HepG2 (cell line): Measurements from ENCODE around the gene WSCD2. TPM values are rescaled to one million over a fixed set of nuclear protein-coding genes. Genes with fewer than 3 reads are reported as not detected.
"Not testable (repeated sequence)": the region's sequence is repeated elsewhere in the genome, so short reads cannot be mapped to it uniquely, and the experiment has no call there.

ENCODE experiments used
- ATAC-seq: fragments of 200-7000 bp; cut with Tn5 transposase; 3 replicates; pipeline ENCODE4 v1.9.1; 2020; ENCODE audit warnings: mild to moderate bottlenecking, moderate library complexity
- BruUV-seq: library from RNA; stranded (reverse); fragments of 400-500 nt; replicated peaks from 2 replicates; lab custom pipeline; 2021; lab: Mats Ljungman, UMichigan
- CTCF ChIA-PET: fragments of 300-600 bp; formaldehyde crosslinking; extraction: SDS; loops from one replicate; lab custom pipeline; 2021; ENCODE audit warnings: low total read pairs, inconsistent platforms, low intra/inter-chr PET ratio; lab: Yijun Ruan, JAX
- POLR2A ChIA-PET: fragments of 350-600 bp; sonication (Branson Sonifier 250); formaldehyde crosslinking; loops from one replicate; lab custom pipeline; 2020; ENCODE audit warnings: antibody characterized with exemption, inconsistent platforms; lab: Yijun Ruan, JAX
- DNase-seq: peaks from one replicate; pipeline ENCODE4 v3.0.0-alpha.2; 2015; ENCODE audit warnings: low spot score
- FAIRE-seq: peaks from 3 replicates; lab custom pipeline; 2011; peaks lifted over from hg19 to GRCh38; lab: Jason Lieb, UNC
- H2AFZ ChIP-seq: one replicate; pipeline ENCODE4 v1.6.1; 2011; ENCODE audit warnings: low read length, inconsistent platforms
- H3K27ac ChIP-seq: fragments of 300-600 bp; 3 replicates; pipeline ENCODE4 v1.8.0; 2011; ENCODE audit warnings: mixed run types, mild to moderate bottlenecking, mixed read lengths, low read length, inconsistent platforms; ENCODE audit not compliant: insufficient read depth; ENCODE audit errors: extremely low read length
- H3K27me3 ChIP-seq, 2 experiments: fragments of 200-600 bp in 1 of 2; 2 replicates in 1 of 2; 3 replicates in 1 of 2; pipeline versions ENCODE4 v1.6.0 to v1.8.0; 2011; ENCODE audit warnings: low read length in 2 of 2, mild to moderate bottlenecking in 2 of 2, moderate library complexity in 2 of 2, inconsistent platforms in 1 of 2; ENCODE audit not compliant: insufficient read depth in 2 of 2, control insufficient read depth in 1 of 2
- H3K36me3 ChIP-seq, 2 experiments: fragments of 200-600 bp in 1 of 2; replicated peaks in 1 of 2; 2 replicates in 1 of 2; 3 replicates in 1 of 2; pipeline versions ENCODE4 v1.5.1 to v1.8.0; 2011; ENCODE audit warnings: low read length in 2 of 2, inconsistent platforms in 1 of 2; ENCODE audit not compliant: insufficient read depth in 2 of 2, control insufficient read depth in 1 of 2
- H3K4me1 ChIP-seq: 2 replicates; pipeline ENCODE4 v1.5.1; 2012; ENCODE audit warnings: low read length, inconsistent platforms; ENCODE audit not compliant: insufficient read depth
- H3K4me2 ChIP-seq: 2 replicates; pipeline ENCODE4 v1.6.0; 2011; ENCODE audit warnings: low read depth, low read length, inconsistent platforms
- H3K4me3 ChIP-seq, 3 experiments: fragments of 200-600 bp in 1 of 3; sonication (generic), shearing (Covaris generic) in 1 of 3; replicated peaks in 1 of 3; 2 replicates each; pipeline ENCODE4 v1.5.1; 2011 to 2016; ENCODE audit warnings: low read length in 3 of 3, inconsistent platforms in 2 of 3, low read depth in 2 of 3, mild to moderate bottlenecking in 2 of 3, control low read depth in 1 of 3, mixed read lengths in 1 of 3; ENCODE audit not compliant: insufficient read depth in 1 of 3
- H3K79me2 ChIP-seq: one replicate; pipeline ENCODE4 v1.6.1; 2011; ENCODE audit warnings: low read length, inconsistent platforms; ENCODE audit not compliant: insufficient read depth
- H3K9ac ChIP-seq: 2 replicates; pipeline ENCODE4 v1.6.0; 2011; ENCODE audit warnings: mild to moderate bottlenecking, low read depth, low read length, inconsistent platforms; ENCODE audit not compliant: insufficient read depth
- H3K9me3 ChIP-seq: 2 replicates; pipeline ENCODE4 v1.5.1; 2012; ENCODE audit warnings: mild to moderate bottlenecking, low read length
- H4K20me1 ChIP-seq: 2 replicates; pipeline ENCODE4 v1.6.0; 2011; ENCODE audit warnings: inconsistent platforms, mild to moderate bottlenecking, low read length, moderate library complexity; ENCODE audit not compliant: insufficient read depth
- TAF1 ChIP-seq: sonication (generic); formaldehyde crosslinking; IDR thresholded peaks from 2 replicates; pipeline ENCODE4 v1.4.0; 2020; ENCODE audit warnings: missing genetic modification reagents
- ZBED4 ChIP-seq: sonication (generic); formaldehyde crosslinking; IDR thresholded peaks from 2 replicates; pipeline ENCODE4 v1.4.0; 2020; ENCODE audit warnings: missing genetic modification reagents, borderline replicate concordance
- ZNF20 ChIP-seq: sonication (generic); formaldehyde crosslinking; IDR thresholded peaks from 2 replicates; pipeline ENCODE4 v1.4.0; 2020; ENCODE audit warnings: mild to moderate bottlenecking, moderate library complexity, missing genetic modification reagents
- ZNF564 ChIP-seq: sonication (generic); formaldehyde crosslinking; IDR thresholded peaks from 2 replicates; pipeline ENCODE4 v1.8.1; 2023; ENCODE audit warnings: mild to moderate bottlenecking, missing genetic modification reagents
- ZNF670 ChIP-seq: sonication (generic); formaldehyde crosslinking; IDR thresholded peaks from 2 replicates; pipeline ENCODE4 v1.8.0; 2022; ENCODE audit warnings: mild to moderate bottlenecking, missing genetic modification reagents, borderline replicate concordance
- WGBS: methylation state at CpG from one replicate; pipeline ENCODE4 v1.1.6; 2017; ENCODE audit warnings: low lambda C conversion rate; 5-methylcytosine and 5-hydroxymethylcytosine counted together
- in situ Hi-C: cut with HindIII; loops from 2 replicates; pipeline ENCODE4 v1.10.0; 2017; ENCODE audit warnings: low pct_unique_long_range_greater_than_20kb; ENCODE audit not compliant: extremely low pct_ligation_motif_present
- intact Hi-C: fragments of 100-400 bp; cut with micrococcal nuclease; formaldehyde crosslinking; loops from one replicate; pipeline ENCODE4 v1.10.0; 2022; ENCODE audit not compliant: unreplicated experiment
- polyA plus RNA-seq, 8 experiments: library from polyadenylated mRNA; depleted of rRNA in 3 of 8; stranded (reverse) in 7 of 8; unstranded in 1 of 8; fragments of >200 nt; fragmentation: Illumina TruSeq in 4 of 8; extraction: Trizol in 4 of 8; gene quantifications; 2 replicates each; pipeline versions ENCODE4 v1.2.1 to v1.2.3, GENCODE V29; 2011 to 2016; ENCODE audit warnings: low read depth in 4 of 8, missing spikeins in 1 of 8, mixed read lengths in 1 of 8; ENCODE audit not compliant: insufficient read depth in 1 of 8
- total RNA-seq, 5 experiments: library from RNA; depleted of rRNA; stranded (reverse); fragments of >200 nt; fragmentation: Illumina TruSeq; extraction: Trizol; gene quantifications; 2 replicates each; pipeline ENCODE4 v1.2.3, GENCODE V29; 2016; ENCODE audit warnings: low read depth in 1 of 5
- TF ChIP-seq, protein P1 (sequence below): sonication (generic); formaldehyde crosslinking; IDR thresholded peaks from 2 replicates; pipeline ENCODE4 v1.5.0; 2020; ENCODE audit warnings: missing genetic modification reagents
- TF ChIP-seq, protein P2 (sequence below): IDR thresholded peaks from 2 replicates; pipeline ENCODE4 v1.6.1; 2012; ENCODE audit warnings: low read length, improper control_type of control experiment

Gene WSCD2
- total and polyA plus RNA-seq, 2 of the 13 experiments (the other 11 are each of a cell fraction or from before 2014, with no cell fraction given) = not detected

DNA sequence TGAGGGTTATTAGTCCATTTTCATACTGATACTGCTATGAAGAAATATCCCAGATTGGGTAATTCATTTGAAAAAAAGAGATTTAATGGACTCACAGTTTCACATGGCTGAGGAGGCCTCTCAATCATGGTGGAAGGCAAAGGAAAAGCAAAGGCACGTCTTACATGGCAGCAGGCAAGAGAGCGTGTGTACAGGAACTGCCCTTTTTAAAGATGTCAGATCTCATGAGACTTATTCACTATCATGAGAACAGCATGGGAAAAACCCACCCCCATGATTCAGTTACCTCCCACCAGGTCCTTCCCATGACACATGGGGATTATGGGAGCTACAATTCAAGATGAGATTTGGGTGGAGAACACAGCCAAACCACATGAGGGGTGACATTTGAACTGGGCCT, 96.0 kb downstream of the WSCD2 start:
- FAIRE-seq, in situ Hi-C loops, H3K4me2 ChIP-seq, H4K20me1 ChIP-seq, H3K36me3 ChIP-seq, POLR2A ChIA-PET, H3K4me1 ChIP-seq, ATAC-seq, CTCF ChIA-PET, H3K27ac ChIP-seq, DNase-seq, H3K9ac ChIP-seq, H3K4me3 ChIP-seq, intact Hi-C loops, H3K9me3 ChIP-seq, H2AFZ ChIP-seq, H3K79me2 ChIP-seq, BruUV-seq, H3K27me3 ChIP-seq: not testable (repeated sequence)
- WGBS = 34% methylated on average over 2 of the region's 2 CpGs

DNA sequence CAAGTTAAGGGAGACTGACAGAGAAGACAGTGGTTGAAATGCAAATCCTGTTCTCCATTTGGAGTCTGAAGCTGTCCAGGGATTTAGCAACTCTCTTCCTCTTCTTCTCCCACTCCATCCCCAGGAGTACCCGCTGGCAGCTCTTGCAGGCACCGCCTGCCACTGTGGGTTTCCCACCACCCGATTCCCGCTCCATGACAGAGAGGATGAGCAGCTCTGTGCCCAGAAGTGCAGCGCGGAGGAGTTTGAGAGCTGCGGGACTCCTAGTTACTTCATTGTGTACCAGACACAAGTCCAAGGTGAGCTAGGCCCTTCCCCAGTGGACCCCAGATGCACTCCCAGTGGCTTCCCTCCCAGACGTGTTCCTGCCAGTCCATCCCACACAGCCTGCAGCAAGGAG, 97.8 kb downstream of the WSCD2 start:
- no peak for ATAC-seq
- Histone ChIP-seq H3K27ac (no peak overlapping the region), H3K4me3 (no peak overlapping the region), H3K79me2 (no peaks in the 10 kb centered on the region), H3K36me3 (no peaks in the 10 kb centered on the region), H3K4me2 (no peak overlapping the region), H3K9me3 (no peaks in the 10 kb centered on the region), H2AFZ (no peak overlapping the region), H3K9ac (no peak overlapping the region), H3K27me3 (no peaks in the 10 kb centered on the region), H4K20me1 (no peaks in the 10 kb centered on the region), H3K4me1 (no peaks in the 10 kb centered on the region)
- BruUV-seq = no TSS peak
- CTCF ChIA-PET = no interaction called here
- in situ Hi-C loops (no loop called here), intact Hi-C loops (no loop called here)
- POLR2A ChIA-PET = no interaction called here
- FAIRE-seq = no peak
- WGBS = 31% methylated on average over 7 of the region's 8 CpGs
- no peak for DNase-seq
- TF ChIP-seq, protein P1, sequence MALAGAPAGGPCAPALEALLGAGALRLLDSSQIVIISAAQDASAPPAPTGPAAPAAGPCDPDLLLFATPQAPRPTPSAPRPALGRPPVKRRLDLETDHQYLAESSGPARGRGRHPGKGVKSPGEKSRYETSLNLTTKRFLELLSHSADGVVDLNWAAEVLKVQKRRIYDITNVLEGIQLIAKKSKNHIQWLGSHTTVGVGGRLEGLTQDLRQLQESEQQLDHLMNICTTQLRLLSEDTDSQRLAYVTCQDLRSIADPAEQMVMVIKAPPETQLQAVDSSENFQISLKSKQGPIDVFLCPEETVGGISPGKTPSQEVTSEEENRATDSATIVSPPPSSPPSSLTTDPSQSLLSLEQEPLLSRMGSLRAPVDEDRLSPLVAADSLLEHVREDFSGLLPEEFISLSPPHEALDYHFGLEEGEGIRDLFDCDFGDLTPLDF (CRISPR knock-in tag) = no peak
- TF ChIP-seq, protein P2, sequence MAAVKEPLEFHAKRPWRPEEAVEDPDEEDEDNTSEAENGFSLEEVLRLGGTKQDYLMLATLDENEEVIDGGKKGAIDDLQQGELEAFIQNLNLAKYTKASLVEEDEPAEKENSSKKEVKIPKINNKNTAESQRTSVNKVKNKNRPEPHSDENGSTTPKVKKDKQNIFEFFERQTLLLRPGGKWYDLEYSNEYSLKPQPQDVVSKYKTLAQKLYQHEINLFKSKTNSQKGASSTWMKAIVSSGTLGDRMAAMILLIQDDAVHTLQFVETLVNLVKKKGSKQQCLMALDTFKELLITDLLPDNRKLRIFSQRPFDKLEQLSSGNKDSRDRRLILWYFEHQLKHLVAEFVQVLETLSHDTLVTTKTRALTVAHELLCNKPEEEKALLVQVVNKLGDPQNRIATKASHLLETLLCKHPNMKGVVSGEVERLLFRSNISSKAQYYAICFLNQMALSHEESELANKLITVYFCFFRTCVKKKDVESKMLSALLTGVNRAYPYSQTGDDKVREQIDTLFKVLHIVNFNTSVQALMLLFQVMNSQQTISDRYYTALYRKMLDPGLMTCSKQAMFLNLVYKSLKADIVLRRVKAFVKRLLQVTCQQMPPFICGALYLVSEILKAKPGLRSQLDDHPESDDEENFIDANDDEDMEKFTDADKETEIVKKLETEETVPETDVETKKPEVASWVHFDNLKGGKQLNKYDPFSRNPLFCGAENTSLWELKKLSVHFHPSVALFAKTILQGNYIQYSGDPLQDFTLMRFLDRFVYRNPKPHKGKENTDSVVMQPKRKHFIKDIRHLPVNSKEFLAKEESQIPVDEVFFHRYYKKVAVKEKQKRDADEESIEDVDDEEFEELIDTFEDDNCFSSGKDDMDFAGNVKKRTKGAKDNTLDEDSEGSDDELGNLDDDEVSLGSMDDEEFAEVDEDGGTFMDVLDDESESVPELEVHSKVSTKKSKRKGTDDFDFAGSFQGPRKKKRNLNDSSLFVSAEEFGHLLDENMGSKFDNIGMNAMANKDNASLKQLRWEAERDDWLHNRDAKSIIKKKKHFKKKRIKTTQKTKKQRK = no peak
- TF ChIP-seq TAF1 (CRISPR knock-in tag) (no peak), ZNF564 (CRISPR knock-in tag) (no peak), ZBED4 (no peak), ZNF670 (CRISPR knock-in tag) (no peak), ZNF20 (CRISPR knock-in tag) (no peak)
